Heart right ventricle (tissue), 16 donors: ENCODE measurements around the gene DENND1A. TPM values are rescaled to one million over a fixed set of nuclear protein-coding genes. Genes with fewer than 3 reads are reported as not detected.

Experiments used
- ATAC-seq, 8 donors: fragments of 200-7000 bp; cut with Tn5 transposase; one replicate each; pipeline ENCODE4 v1.9.1; 2020; ENCODE audit warnings: mild to moderate bottlenecking in 8 of 8, moderate library complexity in 8 of 8, moderate number of reproducible peaks in 1 of 8
- DNase-seq, 2 donors: peaks; one replicate each; pipeline ENCODE4 v3.0.0-alpha.2; 2020
- H3K27ac ChIP-seq, 10 donors: fragments of 200-600 bp; sonication (generic) in 2 of 10; one replicate each; pipeline versions ENCODE4 v1.5.0 to v1.8.0; 2020 to 2022; ENCODE audit warnings: mild to moderate bottlenecking in 3 of 10
- H3K27me3 ChIP-seq, 7 donors: fragments of 200-600 bp; one replicate each; pipeline ENCODE4 v1.8.0; 2021 to 2022; ENCODE audit warnings: mild to moderate bottlenecking in 2 of 7
- H3K36me3 ChIP-seq, 9 donors: fragments of 200-600 bp; sonication (generic) in 1 of 9; one replicate each; pipeline versions ENCODE4 v1.5.0 to v1.8.0; 2020 to 2022; ENCODE audit warnings: mild to moderate bottlenecking in 2 of 9
- H3K4me1 ChIP-seq, 9 donors: fragments of 200-600 bp; sonication (generic) in 1 of 9; one replicate each; pipeline versions ENCODE4 v1.5.0 to v1.8.0; 2020 to 2022; ENCODE audit warnings: mild to moderate bottlenecking in 4 of 9
- H3K4me3 ChIP-seq, 10 donors: fragments of 200-600 bp; sonication (generic) in 2 of 10; one replicate each; pipeline versions ENCODE4 v1.5.0 to v1.8.0; 2020 to 2022; ENCODE audit warnings: mild to moderate bottlenecking in 7 of 10, moderate library complexity in 2 of 10
- H3K9me3 ChIP-seq, 11 donors: fragments of 200-600 bp in 10 of 11; sonication (generic) in 2 of 11; one replicate each; pipeline versions ENCODE4 v1.5.0 to v1.8.0; 2013 to 2022; ENCODE audit warnings: mild to moderate bottlenecking in 2 of 11, control low read depth in 1 of 11, moderate library complexity in 1 of 11
- CTCF ChIP-seq, 9 donors: fragments of 200-600 bp; sonication (generic) in 2 of 9; IDR thresholded peaks; one replicate each; pipeline versions ENCODE4 v1.5.0 to v1.8.0; 2021 to 2022; ENCODE audit warnings: antibody characterized with exemption in 9 of 9, mild to moderate bottlenecking in 5 of 9, moderate library complexity in 1 of 9
- WGBS, 2 donors: extraction: QIAGEN DNeasy Blood & Tissue Kit; methylation state at CpG; one replicate each; pipeline ENCODE4 v1.1.7; 2013; ENCODE audit warnings: inconsistent platforms in 1 of 2; 5-methylcytosine and 5-hydroxymethylcytosine counted together
- intact Hi-C, 10 donors: fragments of 100-400 bp; cut with DNase I; formaldehyde crosslinking; loops; one replicate each; pipeline versions ENCODE4 v1.11.1 to v1.14.2; 2022
- polyA plus RNA-seq, 2 donors: library from polyadenylated mRNA; stranded (reverse); fragments of 200-250 nt; gene quantifications; one replicate each; pipeline ENCODE4 v1.2.3, GENCODE V29; 2013
- total RNA-seq, 10 donors: library from RNA; stranded (reverse); fragmentation: NEBNext Ultra II Directional in 3 of 10; extraction: Animal tissue kit (Norgen Biotek cat#: 25700) in 3 of 10; gene quantifications; one replicate each; pipeline versions ENCODE4 v1.2.1 to v1.2.4, GENCODE V29; 2021 to 2023
- donor health status: Arrhythmogenic right ventricular cardiomyopathy.
- donor health status: ischemic (EF 13 %, LVEDD 7.1; RV severe dilation, severe dysfunction).
- donor health status: healthy with polysubstance abuse.
- donor health status: DM: no; HTN: yes; CAD: no.
- donor health status: DM: no; HTN: no; CAD: no.
- donor health status: ischemic (EF 25% LVEDD 6.9; RV normal size, moderate dysfunction).
- donor health status: ischemic (EF 25% LVEDD 5.7; RV mildly dilated, moderate dysfunction).
- donor health status: healthy.
- donor health status: DM: yes; HTN: yes; CAD: no.
- donor health status: Ischemic cardiomyopathy.
- donor health status: ischemic (EF 35%, LVEDD 5.7; RV mildly dilated, moderate dysfunction).
- donor health status: nonischemic (EF 11% LVEDD 7.7; RV severe dilation, severe dysfunction).
- donor health status: DM: yes; HTN: yes; CAD: no.
- donor health status: PGD.
- donor health status: ischemic (EF 29% LVEDD 5.4; RV normal size, mild dysfunction).
- donor health status: nonischemic (EF 23%, LVEDD 6.1; RV moderate dilation, normal function).

Gene DENND1A
- total and polyA plus RNA-seq, 12 donors, result 7.3 to 19.6 (median 12.2) TPM

GRCh38 chr9:123678038-123678877 lies 251.7 kb downstream of the DENND1A start:
- H3K4me3 ChIP-seq, result no peak overlapping the region
- H3K27ac ChIP-seq, result no peak overlapping the region
- peaks cover 0 to 16% (median 3%) of the 10 kb centered on the region in 11 donors for H3K9me3 ChIP-seq
- DNase-seq (no peak), ATAC-seq (peak in 3 of 8 donors; percentile 36 to 60 (median 37))
- H3K36me3 ChIP-seq, result peaks cover 0 to 3% (median 0%) of the 10 kb centered on the region in 9 donors
- peaks cover 0 to 22% (median 11%) of the 10 kb centered on the region in 9 donors for H3K4me1 ChIP-seq
- intact Hi-C loops, result no loop called here
- no peak for TF ChIP-seq CTCF (IDR thresholded peaks at IDR 0.05)
- H3K27me3 ChIP-seq, result no peaks in the 10 kb centered on the region
- 42 to 54% methylated on average over 15 of the region's 15 CpGs for WGBS, 2 donors

GRCh38 chr9:123676869-123677268 lies 253.1 kb downstream of the DENND1A start:
- Histone ChIP-seq H3K27me3 (no peaks in the 10 kb centered on the region), H3K4me1 (peaks cover 0 to 22% (median 11%) of the 10 kb centered on the region in 9 donors), H3K27ac (no peak overlapping the region), H3K36me3 (peaks cover 0 to 3% (median 0%) of the 10 kb centered on the region in 9 donors), H3K4me3 (no peak overlapping the region), H3K9me3 (peaks cover 0 to 28% (median 10%) of the 10 kb centered on the region in 11 donors)
- 89 to 96% methylated on average over 2 of the region's 2 CpGs for WGBS, 2 donors
- no peak for TF ChIP-seq CTCF (IDR thresholded peaks at IDR 0.05)
- intact Hi-C loops, result no loop called here
- no peak for DNase-seq
- ATAC-seq, result no peak

- Histone ChIP-seq H3K4me1 (no peaks in the 10 kb centered on the region), H3K4me3 (no peak overlapping the region), H3K27ac (no peak overlapping the region), H3K27me3 (no peaks in the 10 kb centered on the region), H3K9me3 (peaks cover 0 to 40% (median 17%) of the 10 kb centered on the region in 11 donors), H3K36me3 (peaks cover 0 to 56% (median 13%) of the 10 kb centered on the region in 9 donors)
- intact Hi-C loops, result no loop called here
- WGBS, 2 donors, result 84 to 95% methylated on average over 3 of the region's 3 CpGs
- TF ChIP-seq CTCF (IDR thresholded peaks at IDR 0.05), result no peak
- DNase-seq, result no peak
- no peak for ATAC-seq
These were observed 260.6 kb downstream of the DENND1A start for GRCh38 chr9:123669346-123669745.

GRCh38 chr9:123663529-123663928 lies 266.4 kb downstream of the DENND1A start:
- Histone ChIP-seq H3K36me3 (peaks cover 0 to 51% (median 15%) of the 10 kb centered on the region in 9 donors), H3K27ac (no peak overlapping the region), H3K4me3 (no peak overlapping the region), H3K27me3 (no peaks in the 10 kb centered on the region), H3K4me1 (no peaks in the 10 kb centered on the region), H3K9me3 (peaks cover 0 to 48% (median 13%) of the 10 kb centered on the region in 11 donors)
- no peak for TF ChIP-seq CTCF (IDR thresholded peaks at IDR 0.05)
- DNase-seq (no peak), ATAC-seq (no peak)
- intact Hi-C loops, result no loop called here
- WGBS, 2 donors, result 97 to 100% methylated on average over 1 of the region's 1 CpG
